HL-60 (cell line): ENCODE measurements around the gene CFLAR.

Experiments
- GABPA ChIP-seq: IDR thresholded peaks from 2 replicates; pipeline ENCODE4 v1.6.1; 2012; ENCODE audit warnings: low read depth
- POLR2AphosphoS5 ChIP-seq: IDR thresholded peaks from 2 replicates; pipeline ENCODE4 v1.6.1; 2012; ENCODE audit warnings: low read depth
- SPI1 ChIP-seq: IDR thresholded peaks from 2 replicates; pipeline ENCODE4 v1.6.1; 2012; ENCODE audit warnings: low read depth, mild to moderate bottlenecking, borderline replicate concordance
- TF ChIP-seq, protein P1 (sequence below): IDR thresholded peaks from one replicate; pipeline ENCODE4 v1.5.1; 2011; ENCODE audit warnings: low read length, control low read depth, inconsistent platforms; ENCODE audit not compliant: insufficient read depth
- TF ChIP-seq, protein P2 (sequence below): IDR thresholded peaks from 2 replicates; pipeline ENCODE4 v1.6.1; 2012; ENCODE audit warnings: low read depth; ENCODE audit not compliant: insufficient replicate concordance

DNA sequence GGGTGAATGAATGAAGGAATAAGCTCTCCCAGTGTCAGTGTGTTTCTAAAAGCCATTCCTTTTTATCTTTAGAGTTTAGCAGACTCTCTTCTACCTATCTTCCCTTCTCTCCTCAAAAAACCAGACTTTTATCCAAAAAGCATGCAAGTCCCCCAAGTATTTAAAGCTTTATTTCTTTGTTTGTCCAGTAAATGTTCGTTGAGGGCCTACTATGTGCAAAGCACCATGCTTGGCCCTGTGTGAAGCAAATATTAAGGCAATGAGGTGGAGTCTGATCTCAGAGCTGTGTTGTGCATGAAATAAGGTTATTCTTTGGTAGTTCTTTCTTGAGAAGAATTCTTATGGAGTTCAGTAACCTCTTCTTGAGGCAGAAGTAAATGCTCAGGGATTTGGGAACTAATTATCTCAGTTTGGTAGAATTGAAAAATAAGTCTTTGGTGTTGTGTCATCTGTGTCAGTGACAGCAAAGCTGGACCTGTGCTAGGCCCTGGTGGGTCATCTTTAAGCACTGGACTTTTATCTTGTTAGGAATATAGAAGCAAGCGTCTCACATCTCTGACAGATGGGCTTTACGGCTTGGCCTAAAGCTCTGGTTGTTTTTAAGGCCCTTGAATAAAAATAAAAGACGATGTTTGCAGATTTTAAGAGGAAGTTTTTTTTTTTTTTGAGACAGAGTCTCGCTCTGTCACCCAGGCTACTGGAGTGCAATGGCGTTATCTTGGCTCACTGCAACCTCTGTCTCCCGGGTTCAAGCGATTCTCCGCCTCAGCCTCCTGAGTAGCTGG is 38.8 kb downstream of the CFLAR start:
- TF ChIP-seq, protein P1, sequence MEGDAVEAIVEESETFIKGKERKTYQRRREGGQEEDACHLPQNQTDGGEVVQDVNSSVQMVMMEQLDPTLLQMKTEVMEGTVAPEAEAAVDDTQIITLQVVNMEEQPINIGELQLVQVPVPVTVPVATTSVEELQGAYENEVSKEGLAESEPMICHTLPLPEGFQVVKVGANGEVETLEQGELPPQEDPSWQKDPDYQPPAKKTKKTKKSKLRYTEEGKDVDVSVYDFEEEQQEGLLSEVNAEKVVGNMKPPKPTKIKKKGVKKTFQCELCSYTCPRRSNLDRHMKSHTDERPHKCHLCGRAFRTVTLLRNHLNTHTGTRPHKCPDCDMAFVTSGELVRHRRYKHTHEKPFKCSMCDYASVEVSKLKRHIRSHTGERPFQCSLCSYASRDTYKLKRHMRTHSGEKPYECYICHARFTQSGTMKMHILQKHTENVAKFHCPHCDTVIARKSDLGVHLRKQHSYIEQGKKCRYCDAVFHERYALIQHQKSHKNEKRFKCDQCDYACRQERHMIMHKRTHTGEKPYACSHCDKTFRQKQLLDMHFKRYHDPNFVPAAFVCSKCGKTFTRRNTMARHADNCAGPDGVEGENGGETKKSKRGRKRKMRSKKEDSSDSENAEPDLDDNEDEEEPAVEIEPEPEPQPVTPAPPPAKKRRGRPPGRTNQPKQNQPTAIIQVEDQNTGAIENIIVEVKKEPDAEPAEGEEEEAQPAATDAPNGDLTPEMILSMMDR, result no peak
- no peak for TF ChIP-seq POLR2AphosphoS5
- TF ChIP-seq, protein P2, sequence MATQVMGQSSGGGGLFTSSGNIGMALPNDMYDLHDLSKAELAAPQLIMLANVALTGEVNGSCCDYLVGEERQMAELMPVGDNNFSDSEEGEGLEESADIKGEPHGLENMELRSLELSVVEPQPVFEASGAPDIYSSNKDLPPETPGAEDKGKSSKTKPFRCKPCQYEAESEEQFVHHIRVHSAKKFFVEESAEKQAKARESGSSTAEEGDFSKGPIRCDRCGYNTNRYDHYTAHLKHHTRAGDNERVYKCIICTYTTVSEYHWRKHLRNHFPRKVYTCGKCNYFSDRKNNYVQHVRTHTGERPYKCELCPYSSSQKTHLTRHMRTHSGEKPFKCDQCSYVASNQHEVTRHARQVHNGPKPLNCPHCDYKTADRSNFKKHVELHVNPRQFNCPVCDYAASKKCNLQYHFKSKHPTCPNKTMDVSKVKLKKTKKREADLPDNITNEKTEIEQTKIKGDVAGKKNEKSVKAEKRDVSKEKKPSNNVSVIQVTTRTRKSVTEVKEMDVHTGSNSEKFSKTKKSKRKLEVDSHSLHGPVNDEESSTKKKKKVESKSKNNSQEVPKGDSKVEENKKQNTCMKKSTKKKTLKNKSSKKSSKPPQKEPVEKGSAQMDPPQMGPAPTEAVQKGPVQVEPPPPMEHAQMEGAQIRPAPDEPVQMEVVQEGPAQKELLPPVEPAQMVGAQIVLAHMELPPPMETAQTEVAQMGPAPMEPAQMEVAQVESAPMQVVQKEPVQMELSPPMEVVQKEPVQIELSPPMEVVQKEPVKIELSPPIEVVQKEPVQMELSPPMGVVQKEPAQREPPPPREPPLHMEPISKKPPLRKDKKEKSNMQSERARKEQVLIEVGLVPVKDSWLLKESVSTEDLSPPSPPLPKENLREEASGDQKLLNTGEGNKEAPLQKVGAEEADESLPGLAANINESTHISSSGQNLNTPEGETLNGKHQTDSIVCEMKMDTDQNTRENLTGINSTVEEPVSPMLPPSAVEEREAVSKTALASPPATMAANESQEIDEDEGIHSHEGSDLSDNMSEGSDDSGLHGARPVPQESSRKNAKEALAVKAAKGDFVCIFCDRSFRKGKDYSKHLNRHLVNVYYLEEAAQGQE, result no peak
- TF ChIP-seq GABPA, result no peak
- no peak for TF ChIP-seq SPI1
